ENCODE data around the gene TMEM253. TPM values are rescaled to one million over a fixed set of nuclear protein-coding genes. Genes with fewer than 3 reads are reported as not detected.

Gene TMEM253
- total RNA-seq, 4 donors from 2014 or later, result 0.94 TPM; not detected in 3

DNA sequence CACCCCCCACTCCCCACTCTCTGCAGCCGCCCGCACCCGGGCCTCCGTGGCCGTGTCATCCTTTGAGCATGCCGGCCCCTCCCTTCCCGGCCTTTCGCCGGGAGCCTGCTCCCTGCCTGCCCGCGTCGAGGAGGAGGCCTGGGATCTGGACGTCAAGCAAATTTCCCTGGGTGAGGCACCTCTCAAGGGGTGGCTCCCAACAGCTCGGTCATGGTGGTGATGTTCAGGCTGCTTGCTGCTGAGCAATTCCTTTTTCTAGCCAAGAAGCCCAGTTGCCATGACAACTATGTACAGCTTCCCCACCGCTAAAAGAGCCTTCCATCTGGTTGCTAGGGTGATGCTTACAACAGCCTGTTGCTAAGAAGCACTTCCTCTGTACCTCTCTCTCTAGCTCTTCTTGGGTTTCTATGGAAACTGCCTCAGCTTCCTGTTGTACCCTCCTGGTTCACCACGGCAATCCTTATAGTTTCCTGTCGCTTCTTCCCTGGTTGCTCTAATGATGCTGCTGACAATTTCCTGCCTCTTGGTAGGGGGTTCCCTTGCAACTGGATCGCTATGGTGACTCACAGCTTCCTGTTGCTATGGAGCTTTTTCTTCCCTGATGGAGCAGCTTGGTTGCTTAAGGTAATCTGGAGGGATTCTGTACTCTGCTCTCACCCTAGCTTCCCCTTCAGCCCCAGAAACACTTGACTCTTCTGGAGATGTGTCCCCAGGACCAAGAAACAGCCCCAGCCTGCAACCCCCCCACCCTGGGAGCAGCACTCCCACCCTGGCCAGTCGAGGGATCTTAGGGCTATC lies 13.4 kb upstream of the TMEM253 start:
- peaks cover 0 to 96% of the 10 kb centered on the region in 2 donors for H3K36me3 ChIP-seq

GRCh38 chr14:21088687-21089086 lies 12.2 kb upstream of the TMEM253 start:
- no peak for TF ChIP-seq POLR2A (IDR thresholded peaks at IDR 0.05)
- TF ChIP-seq EP300 (IDR thresholded peaks at IDR 0.05), result no peak
- no peak for TF ChIP-seq POLR2AphosphoS5 (IDR thresholded peaks at IDR 0.05)
- TF ChIP-seq CTCF (IDR thresholded peaks at IDR 0.05), result no peak
- peaks cover 0 to 93% of the 10 kb centered on the region in 2 donors for H3K36me3 ChIP-seq
- no peaks in the 10 kb centered on the region for H3K9me3 ChIP-seq
- H3K4me3 ChIP-seq, result no peak overlapping the region
- 59 to 80% methylated on average over 2 to 4 of the region's 4 CpGs for WGBS, 2 donors (ENCODE audit: low coverage in 1 of 2)
- no peaks in the 10 kb centered on the region for H3K27me3 ChIP-seq
- no peak for ATAC-seq
- H3K27ac ChIP-seq, result peak overlapping the region in 2 of 4 donors; percentile 24
- H3K4me1 ChIP-seq, result peaks cover 0 to 51% (median 11%) of the 10 kb centered on the region in 3 donors

More for the DNA sequence above, 13.4 kb upstream of the TMEM253 start:
- Histone ChIP-seq H3K4me3 (no peak overlapping the region), H3K27me3 (no peaks in the 10 kb centered on the region), H3K9me3 (no peaks in the 10 kb centered on the region), H3K27ac (peak overlapping the region in 3 of 4 donors; percentile 29 to 47 (median 46)), H3K4me1 (peaks cover 0 to 41% (median 11%) of the 10 kb centered on the region in 3 donors)
- WGBS, 2 donors (ENCODE audit: low coverage in 1 of 2), result 20 to 28% methylated on average over 6 to 8 of the region's 19 CpGs
- TF ChIP-seq CTCF (IDR thresholded peaks at IDR 0.05), result no peak
- TF ChIP-seq EP300 (IDR thresholded peaks at IDR 0.05), result no peak
- TF ChIP-seq POLR2AphosphoS5 (IDR thresholded peaks at IDR 0.05), result no peak
- no peak for TF ChIP-seq POLR2A (IDR thresholded peaks at IDR 0.05)
- ATAC-seq, result peak; percentile 33

- H3K27ac ChIP-seq, result peak overlapping the region in 1 of 4 donors; percentile 24
These were observed 11.6 kb upstream of the TMEM253 start for GRCh38 chr14:21089271-21089670.

DNA sequence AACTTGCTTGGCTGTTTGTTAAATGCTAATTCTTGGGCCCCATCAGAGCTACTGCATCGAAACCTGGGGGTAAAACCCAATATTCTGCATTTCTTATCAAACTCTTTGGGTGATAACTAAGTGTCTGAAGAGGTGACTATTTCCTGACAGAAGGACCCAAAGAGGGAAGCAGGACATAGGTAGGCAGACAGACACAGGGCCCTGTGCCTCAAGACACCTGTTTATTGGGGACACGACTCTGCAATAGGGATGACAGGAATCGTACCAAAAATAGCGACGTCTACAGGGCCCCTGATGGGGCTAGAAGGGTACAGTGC lies 11.0 kb upstream of the TMEM253 start:
- H3K9me3 ChIP-seq, result no peaks in the 10 kb centered on the region
- H3K36me3 ChIP-seq, result peaks cover 0 to 82% of the 10 kb centered on the region in 2 donors
- no peak for ATAC-seq
- peak overlapping the region in 2 of 4 donors; percentile 37 to 38 for H3K27ac ChIP-seq
- no peaks in the 10 kb centered on the region for H3K27me3 ChIP-seq
- WGBS, 2 donors (ENCODE audit: low coverage in 1 of 2), result 73 to 75% methylated on average over 2 to 3 of the region's 5 CpGs
- H3K4me1 ChIP-seq, result peaks cover 0 to 57% (median 15%) of the 10 kb centered on the region in 3 donors
- no peak overlapping the region for H3K4me3 ChIP-seq
- no peak for TF ChIP-seq CTCF (IDR thresholded peaks at IDR 0.05)
- peak in 1 of 2 donors; percentile 7 for TF ChIP-seq POLR2A (IDR thresholded peaks at IDR 0.05)
- TF ChIP-seq EP300 (IDR thresholded peaks at IDR 0.05), result no peak
- no peak for TF ChIP-seq POLR2AphosphoS5 (IDR thresholded peaks at IDR 0.05)

More at GRCh38 chr14:21089271-21089670, 11.6 kb upstream of the TMEM253 start:
- WGBS, 2 donors (ENCODE audit: low coverage in 1 of 2), result 43 to 44% methylated on average over 1 of the region's 1 CpG
- Histone ChIP-seq H3K4me3 (no peak overlapping the region), H3K4me1 (peaks cover 0 to 57% (median 15%) of the 10 kb centered on the region in 3 donors), H3K27me3 (no peaks in the 10 kb centered on the region), H3K36me3 (peaks cover 0 to 88% of the 10 kb centered on the region in 2 donors), H3K9me3 (no peaks in the 10 kb centered on the region)
- no peak for ATAC-seq
- TF ChIP-seq EP300 (IDR thresholded peaks at IDR 0.05), result no peak
- TF ChIP-seq POLR2AphosphoS5 (IDR thresholded peaks at IDR 0.05), result no peak
- no peak for TF ChIP-seq CTCF (IDR thresholded peaks at IDR 0.05)
- no peak for TF ChIP-seq POLR2A (IDR thresholded peaks at IDR 0.05)
